Endothelial cell of umbilical vein (primary cell): ENCODE measurements around the gene CLP1. TPM values are rescaled to one million over a fixed set of nuclear protein-coding genes. Genes with fewer than 3 reads are reported as not detected.

Source experiments
- BruUV-seq: library from RNA; stranded (reverse); fragments of 400-500 nt; replicated peaks from 2 replicates; lab custom pipeline; 2021; lab: Mats Ljungman, UMichigan
- CTCF ChIA-PET: fragments of 300-600, 350-600 bp; sonication (Branson Sonifier 250); formaldehyde crosslinking; loops from one replicate; lab custom pipeline; 2021; ENCODE audit warnings: antibody characterized with exemption, inconsistent platforms; lab: Charles Lee
- POLR2A ChIA-PET: fragments of 300-600, 350-600 bp; sonication (Branson Sonifier 250); formaldehyde crosslinking; loops from one replicate; lab custom pipeline; 2021; ENCODE audit warnings: antibody characterized with exemption, inconsistent platforms; lab: Charles Lee
- DNase-seq: peaks from one replicate; pipeline ENCODE4 v3.0.0-alpha.2; 2011; ENCODE audit warnings: low read depth, low spot score
- FAIRE-seq: peaks from 2 replicates; lab custom pipeline; 2011; peaks lifted over from hg19 to GRCh38; lab: Jason Lieb, UNC
- H2AFZ ChIP-seq: 2 replicates; pipeline ENCODE4 v1.6.0; 2012; ENCODE audit warnings: low read depth, low read length, control low read depth, inconsistent platforms
- H3K27ac ChIP-seq: 2 replicates; pipeline ENCODE4 v1.5.1; 2011; ENCODE audit warnings: low read depth, mild to moderate bottlenecking, control low read depth, low read length, moderate library complexity; ENCODE audit not compliant: insufficient read depth
- H3K27me3 ChIP-seq, 2 experiments: 2 replicates each; pipeline versions ENCODE4 v1.6.0 to v1.6.1; 2011; ENCODE audit warnings: low read length in 2 of 2, mixed read lengths in 1 of 2; ENCODE audit not compliant: control insufficient read depth in 2 of 2, insufficient read depth in 2 of 2
- H3K36me3 ChIP-seq, 2 experiments: 2 replicates in 1 of 2; 3 replicates in 1 of 2; pipeline ENCODE4 v1.5.1; 2011; ENCODE audit warnings: low read length in 2 of 2, mild to moderate bottlenecking in 1 of 2, moderate library complexity in 1 of 2; ENCODE audit not compliant: control insufficient read depth in 2 of 2, insufficient read depth in 2 of 2; ENCODE audit errors: extremely low read depth in 1 of 2
- H3K4me1 ChIP-seq: 3 replicates; pipeline ENCODE4 v1.5.1; 2011; ENCODE audit warnings: mild to moderate bottlenecking, low read length; ENCODE audit not compliant: control insufficient read depth, insufficient read depth; ENCODE audit errors: extremely low read depth
- H3K4me2 ChIP-seq: 2 replicates; pipeline ENCODE4 v1.6.1; 2011; ENCODE audit warnings: low read length, control low read depth, mixed read lengths; ENCODE audit not compliant: insufficient read depth
- H3K4me3 ChIP-seq, 3 experiments: fragments of 200-600 bp in 1 of 3; sonication (generic), shearing (Covaris generic) in 1 of 3; replicated peaks in 1 of 3; 2 replicates each; pipeline ENCODE4 v1.5.1; 2011 to 2016; ENCODE audit warnings: control low read depth in 3 of 3, low read length in 3 of 3, mild to moderate bottlenecking in 2 of 3, inconsistent platforms in 1 of 3, low read depth in 1 of 3, moderate library complexity in 1 of 3; ENCODE audit not compliant: insufficient read depth in 1 of 3
- H3K79me2 ChIP-seq: 2 replicates; pipeline ENCODE4 v1.6.0; 2012; ENCODE audit warnings: low read length, inconsistent platforms; ENCODE audit not compliant: control insufficient read depth, insufficient read depth
- H3K9ac ChIP-seq: replicated peaks from 2 replicates; pipeline ENCODE3; 2011; ENCODE audit warnings: low read length, control low read depth; ENCODE audit not compliant: insufficient read depth; ENCODE audit errors: extremely low read depth
- H3K9me1 ChIP-seq: replicated peaks from 3 replicates; pipeline ENCODE4 v1.6.0; 2011; ENCODE audit warnings: mild to moderate bottlenecking, low read length; ENCODE audit not compliant: control insufficient read depth, insufficient read depth; ENCODE audit errors: extremely low read depth
- H3K9me3 ChIP-seq: replicated peaks from 2 replicates; pipeline ENCODE4 v1.5.1; 2012; ENCODE audit warnings: low read length, inconsistent platforms; ENCODE audit not compliant: control insufficient read depth, insufficient read depth
- H4K20me1 ChIP-seq: replicated peaks from 2 replicates; pipeline ENCODE3; 2011; ENCODE audit warnings: mild to moderate bottlenecking, low read length; ENCODE audit not compliant: control insufficient read depth, insufficient read depth; ENCODE audit errors: extremely low read depth
- EZH2 ChIP-seq: IDR thresholded peaks from 2 replicates; pipeline ENCODE4 v1.6.1; 2012; ENCODE audit warnings: borderline replicate concordance, low read depth, mild to moderate bottlenecking, moderate library complexity, low read length, inconsistent platforms; ENCODE audit not compliant: severe bottlenecking
- FOS ChIP-seq: IDR thresholded peaks from 2 replicates; pipeline ENCODE4 v1.6.1; 2011; ENCODE audit warnings: mild to moderate bottlenecking, low read length, moderate library complexity, borderline replicate concordance; ENCODE audit not compliant: insufficient read depth
- GATA2 ChIP-seq: IDR thresholded peaks from 2 replicates; pipeline ENCODE4 v1.7.0; 2011; ENCODE audit warnings: low read depth, mild to moderate bottlenecking, moderate library complexity, mixed read lengths, low read length; ENCODE audit not compliant: insufficient read length, insufficient read depth
- JUN ChIP-seq: IDR thresholded peaks from 2 replicates; pipeline ENCODE4 v1.6.1; 2011; ENCODE audit warnings: borderline replicate concordance, low read depth; ENCODE audit not compliant: insufficient read length, insufficient read depth
- MYC ChIP-seq: IDR thresholded peaks from one replicate; pipeline ENCODE4 v1.6.1; 2011; ENCODE audit warnings: mild to moderate bottlenecking, low read depth, low read length
- POLR2A ChIP-seq: IDR thresholded peaks from 2 replicates; pipeline ENCODE4 v1.6.1; 2012; ENCODE audit warnings: low read depth, mild to moderate bottlenecking, control low read depth, low read length
- POLR2AphosphoS5 ChIP-seq: IDR thresholded peaks from 2 replicates; pipeline ENCODE4 v1.6.1; 2012; ENCODE audit warnings: low read depth, mild to moderate bottlenecking, control low read depth, low read length, moderate library complexity; ENCODE audit not compliant: insufficient read depth
- dilution Hi-C: fragments of 300-500 bp; cut with MboI; formaldehyde crosslinking; loops from one replicate; pipeline ENCODE4 v1.15.0; 2019; ENCODE audit warnings: low sequenced_read_pairs; ENCODE audit not compliant: extremely low pct_ligation_motif_present
- intact Hi-C: fragments of 100-400 bp; cut with micrococcal nuclease; formaldehyde crosslinking; loops from one replicate; pipeline ENCODE4 v1.10.0; 2022
- polyA plus RNA-seq, 4 experiments: library from polyadenylated mRNA; depleted of rRNA in 3 of 4; stranded (reverse) in 3 of 4; unstranded in 1 of 4; fragments of >200 nt; gene quantifications; 2 replicates each; pipeline versions ENCODE4 v1.2.1 to v1.2.3, GENCODE V29; 2011 to 2012; ENCODE audit warnings: missing spikeins in 1 of 4
- total RNA-seq: library from RNA; stranded (reverse); gene quantifications from 2 replicates; pipeline ENCODE4 v1.2.3, GENCODE V29; 2021
- TF ChIP-seq, protein P1 (sequence below): IDR thresholded peaks from 2 replicates; pipeline ENCODE4 v1.6.1; 2011; ENCODE audit not compliant: insufficient read depth, insufficient read length
- TF ChIP-seq, protein P2 (sequence below), 2 donors: IDR thresholded peaks; 1 replicate in 1 of 2; 2 replicates in 1 of 2; pipeline ENCODE4 v1.5.1; 2011; ENCODE audit warnings: low read length in 2 of 2, mild to moderate bottlenecking in 2 of 2, moderate library complexity in 2 of 2, control low read depth in 1 of 2, inconsistent platforms in 1 of 2, low read depth in 1 of 2; ENCODE audit not compliant: insufficient read depth in 1 of 2; ENCODE audit errors: extremely low read depth in 1 of 2

The CLP1 gene
- total and polyA plus RNA-seq, 2 donors (not counting 3 experiments of a cell fraction or from before 2014, with no cell fraction given) = 17.9 to 20.8 TPM

DNA sequence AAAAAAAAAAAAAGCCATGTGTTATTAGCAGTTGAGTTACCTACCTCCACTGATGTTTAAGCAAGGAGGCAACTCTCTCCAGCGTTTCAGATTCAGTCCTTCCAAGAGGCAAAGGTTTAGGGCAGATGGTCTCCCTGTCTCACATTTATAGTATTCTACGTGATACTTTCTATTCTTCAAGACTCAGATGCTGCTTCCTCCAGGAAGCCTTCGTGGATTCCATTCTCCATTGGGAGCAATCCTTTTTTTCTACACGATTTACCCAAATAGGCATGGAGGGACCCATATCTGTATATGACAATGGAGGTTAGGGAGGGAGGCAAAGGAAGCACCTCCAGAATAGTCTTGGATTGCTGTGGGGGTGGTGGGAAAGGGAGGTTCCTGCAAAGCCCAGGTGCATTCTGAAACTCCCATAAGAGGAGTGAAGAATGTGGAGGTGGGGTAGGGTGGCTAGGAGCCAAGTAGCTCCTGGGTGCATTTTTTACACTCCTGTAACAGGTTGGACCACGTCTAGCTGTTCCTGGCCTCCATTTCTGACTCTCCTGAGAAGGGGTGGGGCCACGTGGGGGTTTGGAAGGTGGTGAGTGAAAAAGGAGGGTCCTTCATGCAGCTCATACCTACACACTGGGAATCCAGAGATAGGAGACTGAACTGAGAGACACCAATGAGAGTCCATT is 24.0 kb upstream of the CLP1 start:
- Histone ChIP-seq H3K4me2 (no peak overlapping the region), H3K79me2 (peaks cover 2% of the 10 kb centered on the region), H3K4me1 (peaks cover 5% of the 10 kb centered on the region), H3K36me3 (no peaks in the 10 kb centered on the region), H3K27ac (no peak overlapping the region), H2AFZ (no peak overlapping the region), H3K9me1 (no peaks in the 10 kb centered on the region), H4K20me1 (no peaks in the 10 kb centered on the region), H3K9ac (no peak overlapping the region), H3K4me3 (no peak overlapping the region), H3K9me3 (no peaks in the 10 kb centered on the region), H3K27me3 (peaks cover 14% of the 10 kb centered on the region in 2 experiments)
- intact Hi-C loops = no loop called here
- dilution Hi-C loops = no loop called here
- POLR2A ChIA-PET = no interaction called here
- TF ChIP-seq MYC (no peak), FOS (no peak), POLR2AphosphoS5 (no peak), POLR2A (no peak), EZH2 (no peak), JUN (no peak), GATA2 (no peak)
- TF ChIP-seq, protein P1, sequence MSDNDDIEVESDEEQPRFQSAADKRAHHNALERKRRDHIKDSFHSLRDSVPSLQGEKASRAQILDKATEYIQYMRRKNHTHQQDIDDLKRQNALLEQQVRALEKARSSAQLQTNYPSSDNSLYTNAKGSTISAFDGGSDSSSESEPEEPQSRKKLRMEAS = no peak
- TF ChIP-seq, protein P2, sequence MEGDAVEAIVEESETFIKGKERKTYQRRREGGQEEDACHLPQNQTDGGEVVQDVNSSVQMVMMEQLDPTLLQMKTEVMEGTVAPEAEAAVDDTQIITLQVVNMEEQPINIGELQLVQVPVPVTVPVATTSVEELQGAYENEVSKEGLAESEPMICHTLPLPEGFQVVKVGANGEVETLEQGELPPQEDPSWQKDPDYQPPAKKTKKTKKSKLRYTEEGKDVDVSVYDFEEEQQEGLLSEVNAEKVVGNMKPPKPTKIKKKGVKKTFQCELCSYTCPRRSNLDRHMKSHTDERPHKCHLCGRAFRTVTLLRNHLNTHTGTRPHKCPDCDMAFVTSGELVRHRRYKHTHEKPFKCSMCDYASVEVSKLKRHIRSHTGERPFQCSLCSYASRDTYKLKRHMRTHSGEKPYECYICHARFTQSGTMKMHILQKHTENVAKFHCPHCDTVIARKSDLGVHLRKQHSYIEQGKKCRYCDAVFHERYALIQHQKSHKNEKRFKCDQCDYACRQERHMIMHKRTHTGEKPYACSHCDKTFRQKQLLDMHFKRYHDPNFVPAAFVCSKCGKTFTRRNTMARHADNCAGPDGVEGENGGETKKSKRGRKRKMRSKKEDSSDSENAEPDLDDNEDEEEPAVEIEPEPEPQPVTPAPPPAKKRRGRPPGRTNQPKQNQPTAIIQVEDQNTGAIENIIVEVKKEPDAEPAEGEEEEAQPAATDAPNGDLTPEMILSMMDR (IDR thresholded peaks at IDR 0.05; ENCODE audit: extremely low read depth in 1 of 2, insufficient read depth in 1 of 2, low read depth in 1 of 2, low read length in 2 of 2) = no peak
- FAIRE-seq (no peak), DNase-seq (no peak)
- CTCF ChIA-PET = interaction anchor here (1.7 kb wide), 1 partner anchor 11 kb away, joined by 12 read pairs; no protein-coding TSS in a partner anchor
- BruUV-seq = no TSS peak
